ENCODE results near the gene OLAH. TPM values are rescaled to one million over a fixed set of nuclear protein-coding genes. Genes with fewer than 3 reads are reported as not detected.

OLAH gene
- total and polyA plus RNA-seq, 7 experiments from 2014 or later, result 3.0 TPM; not detected in 6

DNA sequence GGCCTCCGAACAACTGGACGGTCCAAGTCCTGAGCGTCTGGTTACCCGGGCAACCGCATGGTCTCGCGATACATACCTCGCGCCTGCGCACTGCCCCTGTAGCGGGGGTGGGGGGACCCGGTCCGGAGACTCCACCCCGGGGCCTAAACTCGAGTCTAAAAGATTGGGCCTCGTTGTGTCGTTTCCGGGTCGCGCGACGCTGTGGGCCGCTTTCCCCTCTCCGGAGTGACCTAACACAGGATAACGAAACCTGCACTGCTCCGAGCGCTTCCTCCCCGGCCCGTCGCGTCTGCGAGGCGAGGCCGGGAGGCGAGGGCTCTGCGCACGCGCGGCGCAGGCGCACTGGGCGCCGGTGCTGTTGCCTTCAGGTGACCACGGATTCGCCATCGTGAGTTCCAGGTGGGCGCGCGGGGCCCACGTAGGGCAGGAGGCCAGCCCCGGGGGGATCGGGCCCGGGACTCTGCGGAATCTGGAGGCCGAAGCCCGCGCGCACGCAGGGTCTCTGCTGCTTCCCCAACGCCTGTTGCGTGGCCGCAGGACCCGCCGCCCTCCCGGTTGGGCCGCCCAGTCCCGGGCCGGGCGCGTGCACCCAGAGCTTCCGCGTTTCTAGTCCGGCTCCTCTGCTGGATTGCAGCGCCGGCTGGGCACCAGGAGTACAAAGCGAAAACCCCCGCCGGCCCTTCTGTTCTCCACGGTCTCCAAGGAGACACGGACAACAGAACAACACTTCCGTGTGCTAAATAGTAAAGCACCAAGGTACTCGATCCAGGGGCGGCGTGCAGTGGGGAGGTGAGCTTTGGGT is 53.5 kb downstream of the OLAH start, which contains the start of gene RPP38:
TSS of gene RPP38 (plus strand) at position 345 of the 802 bp plus-strand sequence. CDS start 5,960 bp downstream, outside the sequence.
- CTCF ChIA-PET, result interaction anchor here (0.8 kb wide), 1 partner anchor 9 kb away, joined by 3 read pairs; no protein-coding TSS in a partner anchor
- ATAC-seq, result peak; percentile 85
- intact Hi-C loops (cut with micrococcal nuclease), result loop anchor here (1.0 to 5.0 kb wide), 12 partner anchors 9 to 1310 kb away; partner anchors contain the start of genes ACBD7 (in 2 of the 2), CDNF (in 2 of the 2), DCLRE1C (in 2 of the 2) and HSPA14 (in 2 of the 2)

DNA sequence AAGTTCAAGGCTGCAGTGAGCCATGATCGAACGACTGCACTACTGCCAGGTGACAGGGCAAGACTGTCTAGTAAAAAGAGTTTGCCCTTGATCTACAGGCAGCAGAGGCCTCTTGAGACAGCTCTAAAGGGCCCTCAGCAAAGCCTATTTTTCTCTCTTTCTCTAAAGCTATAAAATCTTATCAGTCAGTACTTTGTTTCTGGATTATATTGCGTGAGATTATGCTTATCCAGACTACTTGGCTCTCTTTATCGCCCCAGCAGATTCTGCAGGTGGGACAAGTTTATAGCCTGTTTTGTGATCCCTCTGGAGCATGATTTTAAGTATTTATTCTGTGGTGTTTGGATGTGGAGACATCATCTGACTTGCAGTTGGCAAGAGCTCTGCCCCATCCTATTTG is 56.1 kb downstream of the OLAH start:
- POLR2A ChIA-PET, result interaction anchor here (0.8 to 1.7 kb wide), 3 partner anchors 85 to 261 kb away, joined by 3 to 7 read pairs (median 4); partner anchors contain the start of genes HSPA14, MEIG1 and MSANTD7
- Histone ChIP-seq H3K36me3 (ENCODE audit: control insufficient read depth in 2 of 3, insufficient read depth in 3 of 3, low read length in 3 of 3) (peaks cover 0 to 43% (median 11%) of the 10 kb centered on the region in 3 experiments), H3K4me1 (ENCODE audit: control insufficient read depth in 2 of 2, insufficient read depth in 2 of 2, low read length in 2 of 2) (peaks cover 16 to 22% of the 10 kb centered on the region in 2 donors), H3K27me3 (ENCODE audit: control insufficient read depth in 2 of 2, insufficient read depth in 2 of 2, low read length in 2 of 2) (no peaks in the 10 kb centered on the region), H3K9me3 (ENCODE audit: control insufficient read depth in 2 of 3, low read length in 3 of 3) (no peaks in the 10 kb centered on the region), H3K27ac (ENCODE audit: low read depth, low read length) (peak overlapping the region; percentile 94), H3K4me3 (ENCODE audit: low read length) (no peak overlapping the region)
- Mint-ChIP-seq H3K4me3 (peak overlapping the region in 9 of 10 donors; percentile 1 to 51 (median 24)), H3K27me3 (peaks cover 0 to 2% (median 0%) of the 10 kb centered on the region in 5 donors), H3K4me1 (peaks cover 22 to 49% (median 40%) of the 10 kb centered on the region in 7 donors), H3K27ac (peak overlapping the region in 6 of 9 donors; percentile 65 to 90 (median 78)), H3K9me3 (peaks cover 0 to 8% (median 0%) of the 10 kb centered on the region in 11 donors), H3K36me3 (peaks cover 5 to 17% (median 10%) of the 10 kb centered on the region in 5 donors)
- intact Hi-C loops (cut with micrococcal nuclease), result loop anchor here (5.0 to 10.0 kb wide), 5 partner anchors 152 to 1313 kb away; partner anchors contain the start of genes CDNF (in 1 of the 2), FAM171A1 (in 1 of the 2), HSPA14 (in 1 of the 2) and MSANTD7 (in 1 of the 2)
- CTCF ChIA-PET, result interaction anchor here (0.8 kb wide), 1 partner anchor 169 kb away, joined by 3 read pairs; no protein-coding TSS in a partner anchor
- no peak for ATAC-seq
- DNase-seq, result no peak

More for the DNA sequence above, 53.5 kb downstream of the OLAH start, which contains the start of gene RPP38:
- peaks cover 0 to 8% (median 5%) of the 10 kb centered on the region in 5 donors for H3K36me3 Mint-ChIP-seq
- peaks cover 22 to 50% (median 40%) of the 10 kb centered on the region in 7 donors for H3K4me1 Mint-ChIP-seq
- H3K4me3 Mint-ChIP-seq, result peak within 1 kb of the TSS; percentile 91 to 100 (median 98)
- peaks cover 16 to 22% of the 10 kb centered on the region in 2 donors for H3K4me1 ChIP-seq (ENCODE audit: control insufficient read depth in 2 of 2, insufficient read depth in 2 of 2, low read length in 2 of 2)
- peak within 1 kb of the TSS; percentile 94 to 100 (median 98) for H3K27ac Mint-ChIP-seq
- peak within 1 kb of the TSS; percentile 80 for H3K4me3 ChIP-seq (ENCODE audit: low read length)
- peaks cover 0 to 17% (median 0%) of the 10 kb centered on the region in 3 experiments for H3K36me3 ChIP-seq (ENCODE audit: control insufficient read depth in 2 of 3, insufficient read depth in 3 of 3, low read length in 3 of 3)
- DNase-seq, result peak; percentile 88 to 98 (median 95)
- H3K27me3 Mint-ChIP-seq, result peaks cover 0 to 3% (median 0%) of the 10 kb centered on the region in 5 donors
- H3K27me3 ChIP-seq (ENCODE audit: control insufficient read depth in 2 of 2, insufficient read depth in 2 of 2, low read length in 2 of 2), result no peaks in the 10 kb centered on the region
- POLR2A ChIA-PET, result interaction anchor here (0.6 to 1.8 kb wide), 3 partner anchors 71 to 1311 kb away, joined by 3 to 5 read pairs (median 3); partner anchors contain the start of gene NMT2
- H3K9me3 ChIP-seq (ENCODE audit: control insufficient read depth in 2 of 3, low read length in 3 of 3), result no peaks in the 10 kb centered on the region
- peak within 1 kb of the TSS; percentile 94 for H3K27ac ChIP-seq (ENCODE audit: low read depth, low read length)
- H3K9me3 Mint-ChIP-seq, result peaks cover 0 to 8% (median 0%) of the 10 kb centered on the region in 11 donors

DNA sequence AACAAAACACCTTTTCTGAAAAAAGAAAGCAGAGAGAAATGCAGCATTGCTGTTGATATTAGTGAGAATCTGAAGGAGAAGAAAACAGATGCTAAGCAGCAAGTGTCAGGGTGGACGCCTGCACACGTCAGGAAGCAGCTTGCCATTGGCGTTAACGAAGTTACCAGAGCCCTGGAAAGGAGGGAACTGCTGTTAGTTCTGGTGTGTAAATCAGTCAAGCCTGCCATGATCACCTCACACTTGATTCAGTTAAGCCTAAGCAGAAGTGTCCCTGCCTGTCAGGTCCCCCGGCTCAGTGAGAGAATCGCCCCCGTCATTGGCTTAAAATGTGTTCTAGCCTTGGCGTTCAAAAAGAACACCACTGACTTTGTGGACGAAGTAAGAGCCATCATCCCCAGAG is 59.8 kb downstream of the OLAH start:
- CTCF ChIA-PET, result interaction anchor here (1.0 kb wide), 1 partner anchor 12 kb away, joined by 4 read pairs; no protein-coding TSS in a partner anchor
- ATAC-seq (no peak), DNase-seq (no peak)
- Mint-ChIP-seq H3K9me3 (no peaks in the 10 kb centered on the region), H3K27me3 (no peaks in the 10 kb centered on the region), H3K27ac (peak overlapping the region in 2 of 9 donors; percentile 48 to 69), H3K4me1 (peaks cover 15 to 31% (median 24%) of the 10 kb centered on the region in 7 donors), H3K36me3 (peaks cover 5 to 21% (median 18%) of the 10 kb centered on the region in 5 donors), H3K4me3 (no peak overlapping the region)
- H3K9me3 ChIP-seq (ENCODE audit: control insufficient read depth in 2 of 3, low read length in 3 of 3), result no peaks in the 10 kb centered on the region
- intact Hi-C loops (cut with micrococcal nuclease), result loop anchor here in 1 of 2 donors (10.0 kb wide), 1 partner anchor 909 kb away; no protein-coding TSS in a partner anchor
- no peaks in the 10 kb centered on the region for H3K27me3 ChIP-seq (ENCODE audit: control insufficient read depth in 2 of 2, insufficient read depth in 2 of 2, low read length in 2 of 2)
- no peak overlapping the region for H3K4me3 ChIP-seq (ENCODE audit: low read length)
- H3K36me3 ChIP-seq (ENCODE audit: control insufficient read depth in 2 of 3, insufficient read depth in 3 of 3, low read length in 3 of 3), result peaks cover 2 to 52% (median 11%) of the 10 kb centered on the region in 3 experiments
- no peak overlapping the region for H3K27ac ChIP-seq (ENCODE audit: low read depth, low read length)
- H3K4me1 ChIP-seq (ENCODE audit: control insufficient read depth in 2 of 2, insufficient read depth in 2 of 2, low read length in 2 of 2), result peaks cover 9 to 12% of the 10 kb centered on the region in 2 donors
- POLR2A ChIA-PET, result interaction anchor here (1.2 kb wide), 1 partner anchor 57 kb away, joined by 3 read pairs; no protein-coding TSS in a partner anchor

DNA sequence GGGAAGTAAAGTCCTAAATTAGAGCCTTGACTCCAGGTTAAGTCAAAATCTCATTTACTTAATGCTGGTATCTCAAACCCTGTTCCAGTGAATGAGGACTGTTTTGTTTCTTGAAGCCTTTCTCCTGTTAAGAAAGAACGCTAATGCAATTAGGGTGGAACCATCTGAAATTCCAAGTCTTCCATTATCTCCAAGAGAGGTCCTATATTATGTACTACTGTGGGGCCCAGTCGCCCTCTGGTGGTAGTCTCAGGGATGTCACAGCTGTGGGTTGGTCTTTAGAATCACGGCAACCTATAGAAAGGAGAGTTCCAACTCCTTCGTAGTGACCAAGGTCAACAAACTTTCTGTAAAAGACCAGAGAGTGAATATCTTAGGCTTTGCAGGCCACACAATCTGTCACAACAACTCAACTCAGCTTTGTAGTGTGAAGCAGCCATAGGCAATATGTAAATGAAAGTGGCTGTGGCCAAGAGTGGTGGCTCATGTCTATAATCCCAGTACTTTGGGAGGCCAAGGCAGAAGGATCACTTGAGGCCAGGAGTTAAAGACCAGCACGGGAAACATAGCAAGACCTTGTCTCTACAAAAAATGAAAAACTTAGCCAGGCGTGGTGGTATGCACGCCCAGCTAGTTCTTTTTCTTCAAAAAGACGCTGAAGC is 62.7 kb downstream of the OLAH start:
- Histone ChIP-seq H3K9me3 (ENCODE audit: control insufficient read depth in 2 of 3, low read length in 3 of 3) (no peaks in the 10 kb centered on the region), H3K4me3 (ENCODE audit: low read length) (no peak overlapping the region), H3K4me1 (ENCODE audit: control insufficient read depth in 2 of 2, insufficient read depth in 2 of 2, low read length in 2 of 2) (no peaks in the 10 kb centered on the region), H3K36me3 (ENCODE audit: control insufficient read depth in 2 of 3, insufficient read depth in 3 of 3, low read length in 3 of 3) (peaks cover 11 to 63% (median 12%) of the 10 kb centered on the region in 3 experiments), H3K27ac (ENCODE audit: low read depth, low read length) (peak overlapping the region; percentile 9), H3K27me3 (ENCODE audit: control insufficient read depth in 2 of 2, insufficient read depth in 2 of 2, low read length in 2 of 2) (no peaks in the 10 kb centered on the region)
- peaks cover 5 to 30% (median 21%) of the 10 kb centered on the region in 5 donors for H3K36me3 Mint-ChIP-seq
- ChIA-PET CTCF (interaction anchor here (0.5 to 2.2 kb wide), 7 partner anchors 9 to 909 kb away, joined by 3 to 8 read pairs (median 3); partner anchors contain the start of gene RPP38), POLR2A (interaction anchor here (0.8 kb wide), 1 partner anchor 58 kb away, joined by 3 read pairs; no protein-coding TSS in a partner anchor)
- no peaks in the 10 kb centered on the region for H3K9me3 Mint-ChIP-seq
- H3K27ac Mint-ChIP-seq, result peak overlapping the region; percentile 26 to 88 (median 68)
- peak; percentile 99 for ATAC-seq
- intact Hi-C loops (cut with micrococcal nuclease), result loop anchor here (1.0 to 10.0 kb wide), 9 partner anchors 9 to 1734 kb away; partner anchors contain the start of genes FAM171A1 (in 1 of the 2), NMT2 (in 1 of the 2) and RPP38 (in 1 of the 2)
- peak; percentile 41 to 67 (median 58) for DNase-seq
- no peaks in the 10 kb centered on the region for H3K27me3 Mint-ChIP-seq
- peaks cover 3 to 9% (median 5%) of the 10 kb centered on the region in 7 donors for H3K4me1 Mint-ChIP-seq
- H3K4me3 Mint-ChIP-seq, result no peak overlapping the region

DNA sequence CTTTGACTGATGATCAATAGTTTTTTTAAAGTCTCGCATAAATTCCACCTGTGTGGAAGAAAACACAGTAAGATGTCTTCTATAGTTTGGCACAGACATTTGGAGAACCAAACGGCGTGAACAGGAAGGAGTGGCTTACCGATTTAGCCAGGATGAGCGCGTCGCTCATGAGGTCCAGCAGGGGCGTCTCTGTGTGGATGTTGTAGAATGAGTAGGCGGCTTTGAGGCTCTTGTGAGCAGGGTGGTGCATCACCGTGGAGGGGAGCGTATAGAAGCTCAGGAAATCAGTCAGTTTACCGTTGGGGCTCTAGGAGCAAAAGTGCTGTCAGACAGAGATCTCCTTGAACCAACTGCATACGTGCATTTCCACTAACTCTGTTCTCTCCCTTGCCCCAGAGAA is 68.9 kb downstream of the OLAH start:
- peaks cover 0 to 48% (median 16%) of the 10 kb centered on the region in 3 experiments for H3K36me3 ChIP-seq (ENCODE audit: control insufficient read depth in 2 of 3, insufficient read depth in 3 of 3, low read length in 3 of 3)
- peak overlapping the region in 4 of 9 donors; percentile 38 to 91 (median 66) for H3K27ac Mint-ChIP-seq
- POLR2A ChIA-PET, result no interaction called here

More for the DNA sequence above, 68.9 kb downstream of the OLAH start:
- H3K27ac ChIP-seq (ENCODE audit: low read depth, low read length), result no peak overlapping the region
- no peaks in the 10 kb centered on the region for H3K27me3 ChIP-seq (ENCODE audit: control insufficient read depth in 2 of 2, insufficient read depth in 2 of 2, low read length in 2 of 2)
- Mint-ChIP-seq H3K4me3 (peak overlapping the region in 1 of 10 donors; percentile 52), H3K4me1 (peaks cover 0 to 9% (median 5%) of the 10 kb centered on the region in 7 donors), H3K36me3 (peaks cover 0 to 33% (median 23%) of the 10 kb centered on the region in 5 donors), H3K9me3 (no peaks in the 10 kb centered on the region), H3K27me3 (no peaks in the 10 kb centered on the region)
- H3K4me3 ChIP-seq (ENCODE audit: low read length), result no peak overlapping the region
- CTCF ChIA-PET, result interaction anchor here (0.5 to 1.0 kb wide), 3 partner anchors 55 to 263 kb away, joined by 3 to 6 read pairs (median 3); no protein-coding TSS in a partner anchor
- H3K4me1 ChIP-seq (ENCODE audit: control insufficient read depth in 2 of 2, insufficient read depth in 2 of 2, low read length in 2 of 2), result no peaks in the 10 kb centered on the region
- no peak for DNase-seq
- ATAC-seq, result no peak
- intact Hi-C loops (cut with micrococcal nuclease), result no loop called here
- H3K9me3 ChIP-seq (ENCODE audit: control insufficient read depth in 2 of 3, low read length in 3 of 3), result no peaks in the 10 kb centered on the region

Data from naive thymus-derived CD4-positive, alpha-beta T cell (primary cell).